Testis (tissue), 3 donors: ENCODE data around the gene NEDD1. TPM values are rescaled to one million over a fixed set of nuclear protein-coding genes. Genes with fewer than 3 reads are reported as not detected.

Source experiments
- DNase-seq: peaks from one replicate; pipeline ENCODE4 v3.0.0-alpha.2; 2019
- H3K27ac ChIP-seq, 2 donors: fragments of 200-600 bp; sonication (generic); one replicate each; pipeline ENCODE4 v1.5.1; 2019
- H3K27me3 ChIP-seq: fragments of 200-600 bp; sonication (generic); one replicate; pipeline ENCODE4 v1.5.1; 2019
- H3K36me3 ChIP-seq: fragments of 200-600 bp; sonication (generic); one replicate; pipeline ENCODE4 v1.5.1; 2017; ENCODE audit warnings: low read depth; ENCODE audit errors: missing control alignments
- H3K4me1 ChIP-seq: fragments of 200-600 bp; sonication (generic); one replicate; pipeline ENCODE4 v1.5.1; 2019
- H3K4me3 ChIP-seq, 2 donors: fragments of 200-600 bp; sonication (generic); one replicate each; pipeline ENCODE4 v1.5.1; 2017 to 2019
- H3K9me3 ChIP-seq: fragments of 200-600 bp; sonication (generic); one replicate; pipeline ENCODE4 v1.5.1; 2017
- POLR2A ChIP-seq: fragments of 450-650 bp; IDR thresholded peaks from one replicate; pipeline ENCODE4 v1.6.1; 2017; ENCODE audit warnings: antibody characterized with exemption, mild to moderate bottlenecking, moderate library complexity
- WGBS, 2 donors: methylation state at CpG; one replicate each; pipeline ENCODE4 v1.1.5; 2018; 5-methylcytosine and 5-hydroxymethylcytosine counted together
- intact Hi-C: fragments of 100-400 bp; cut with DNase I; formaldehyde crosslinking; loops from one replicate; pipeline ENCODE4 v1.15.1; 2023; ENCODE audit warnings: low total_unique reads
- polyA plus RNA-seq: library from polyadenylated mRNA; stranded (reverse); fragments of 350-450 nt; fragmentation: Illumina TruSeq; extraction: RNeasy Lipid Tissue Mini Kit (QIAGEN cat#74804); gene quantifications from one replicate; pipeline ENCODE4 v1.2.3, GENCODE V29; 2014; ENCODE audit warnings: low read depth, low replicate concordance; ENCODE audit not compliant: insufficient read depth
- total RNA-seq, 2 donors: library from RNA; depleted of rRNA; stranded (reverse); fragments of >200 nt; gene quantifications; one replicate each; pipeline ENCODE4 v1.2.3, GENCODE V29; 2016
- TF ChIP-seq, protein P1 (sequence below), 3 experiments: fragments of 450-650 bp in 2 of 3; fragments of 200-600 bp in 1 of 3; sonication (generic) in 1 of 3; IDR thresholded peaks; one replicate each; pipeline ENCODE4 v1.5.1; 2016 to 2019; ENCODE audit warnings: antibody characterized with exemption in 3 of 3, mild to moderate bottlenecking in 2 of 3, moderate library complexity in 1 of 3

The NEDD1 gene
- total and polyA plus RNA-seq, 3 donors from 2014 or later = 24.3 to 29.6 (median 29.4) TPM

DNA sequence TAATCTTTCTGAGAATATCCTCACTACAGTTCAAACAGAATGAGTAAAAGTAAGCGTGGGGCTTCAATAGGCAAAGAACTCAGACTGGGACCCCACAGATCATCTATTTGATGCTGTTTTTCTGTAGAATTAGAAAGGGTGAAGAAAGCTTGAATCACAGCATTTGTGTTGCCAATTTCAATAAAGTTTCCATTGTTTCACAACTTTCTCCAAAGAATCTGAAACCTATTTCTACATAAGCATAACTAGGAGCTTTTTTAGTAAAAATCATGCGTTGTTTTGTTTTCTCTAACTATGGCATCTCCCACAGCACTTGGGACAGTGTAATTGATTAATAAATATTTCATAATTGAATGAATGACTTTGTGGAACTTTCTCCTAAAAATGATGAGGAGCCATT is 16.7 kb upstream of the NEDD1 start:
- Histone ChIP-seq H3K36me3 (no peaks in the 10 kb centered on the region), H3K27me3 (no peaks in the 10 kb centered on the region), H3K27ac (no peak overlapping the region), H3K9me3 (no peaks in the 10 kb centered on the region), H3K4me3 (no peak overlapping the region), H3K4me1 (peaks cover 8% of the 10 kb centered on the region)
- no peak for DNase-seq
- TF ChIP-seq POLR2A = no peak
- TF ChIP-seq, protein P1, sequence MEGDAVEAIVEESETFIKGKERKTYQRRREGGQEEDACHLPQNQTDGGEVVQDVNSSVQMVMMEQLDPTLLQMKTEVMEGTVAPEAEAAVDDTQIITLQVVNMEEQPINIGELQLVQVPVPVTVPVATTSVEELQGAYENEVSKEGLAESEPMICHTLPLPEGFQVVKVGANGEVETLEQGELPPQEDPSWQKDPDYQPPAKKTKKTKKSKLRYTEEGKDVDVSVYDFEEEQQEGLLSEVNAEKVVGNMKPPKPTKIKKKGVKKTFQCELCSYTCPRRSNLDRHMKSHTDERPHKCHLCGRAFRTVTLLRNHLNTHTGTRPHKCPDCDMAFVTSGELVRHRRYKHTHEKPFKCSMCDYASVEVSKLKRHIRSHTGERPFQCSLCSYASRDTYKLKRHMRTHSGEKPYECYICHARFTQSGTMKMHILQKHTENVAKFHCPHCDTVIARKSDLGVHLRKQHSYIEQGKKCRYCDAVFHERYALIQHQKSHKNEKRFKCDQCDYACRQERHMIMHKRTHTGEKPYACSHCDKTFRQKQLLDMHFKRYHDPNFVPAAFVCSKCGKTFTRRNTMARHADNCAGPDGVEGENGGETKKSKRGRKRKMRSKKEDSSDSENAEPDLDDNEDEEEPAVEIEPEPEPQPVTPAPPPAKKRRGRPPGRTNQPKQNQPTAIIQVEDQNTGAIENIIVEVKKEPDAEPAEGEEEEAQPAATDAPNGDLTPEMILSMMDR (IDR thresholded peaks at IDR 0.05) = no peak
- intact Hi-C loops = no loop called here
- WGBS, 2 donors = 91 to 97% methylated on average over 2 of the region's 2 CpGs

DNA sequence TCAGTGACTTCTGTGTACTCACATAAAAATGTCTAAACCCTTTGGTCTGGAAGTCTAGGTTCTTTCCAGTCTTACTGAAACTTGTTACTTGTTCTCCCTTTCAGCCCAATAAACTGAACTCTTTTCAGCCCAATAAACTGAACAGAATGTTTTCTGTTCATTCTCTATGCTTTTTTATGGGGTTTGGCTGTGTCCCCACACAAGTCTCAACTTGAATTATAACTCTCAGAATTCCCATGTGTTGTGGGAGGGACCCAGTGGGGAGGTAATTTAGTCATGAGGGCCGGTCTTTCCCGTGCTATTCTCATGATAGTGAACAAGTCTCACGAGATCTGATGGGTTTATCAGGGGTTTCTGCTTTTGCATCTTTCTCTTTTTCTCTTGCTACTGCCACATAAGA is 15.0 kb upstream of the NEDD1 start:
- Histone ChIP-seq H3K4me3 (no peak overlapping the region), H3K36me3 (no peaks in the 10 kb centered on the region), H3K27me3 (no peaks in the 10 kb centered on the region), H3K9me3 (no peaks in the 10 kb centered on the region), H3K4me1 (peaks cover 3% of the 10 kb centered on the region), H3K27ac (no peak overlapping the region)
- intact Hi-C loops = no loop called here
- no peak for TF ChIP-seq POLR2A
- TF ChIP-seq, protein P1 (IDR thresholded peaks at IDR 0.05) = no peak
- DNase-seq = no peak
- 48 to 67% methylated on average over 3 of the region's 3 CpGs for WGBS, 2 donors

DNA sequence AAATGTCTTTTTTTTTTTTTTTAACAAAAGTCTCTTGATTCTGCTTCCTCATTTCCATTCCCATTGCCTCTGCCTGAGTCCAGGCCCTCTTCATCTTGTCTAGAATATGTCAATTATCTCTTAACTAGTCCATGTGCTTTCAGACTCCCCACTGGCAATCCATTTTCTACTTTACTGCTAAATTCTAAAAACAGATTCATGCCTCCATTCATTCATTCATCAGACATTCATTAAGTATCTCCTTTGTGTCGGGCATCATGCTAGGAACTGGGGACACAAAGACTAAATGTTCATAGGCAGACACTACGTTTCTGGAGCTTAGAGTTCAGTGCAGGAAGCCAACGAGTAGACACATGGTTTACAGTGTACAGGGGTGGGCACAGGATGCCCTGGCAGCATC is 9.6 kb upstream of the NEDD1 start:
- TF ChIP-seq, protein P1 (IDR thresholded peaks at IDR 0.05) = no peak
- no peak for TF ChIP-seq POLR2A
- H3K27ac ChIP-seq = no peak overlapping the region
- H3K4me1 ChIP-seq = no peaks in the 10 kb centered on the region
- no peak overlapping the region for H3K4me3 ChIP-seq
- H3K27me3 ChIP-seq = no peaks in the 10 kb centered on the region
- intact Hi-C loops = no loop called here
- 80 to 82% methylated on average over 3 of the region's 3 CpGs for WGBS, 2 donors
- no peaks in the 10 kb centered on the region for H3K9me3 ChIP-seq
- DNase-seq = no peak
- no peaks in the 10 kb centered on the region for H3K36me3 ChIP-seq

DNA sequence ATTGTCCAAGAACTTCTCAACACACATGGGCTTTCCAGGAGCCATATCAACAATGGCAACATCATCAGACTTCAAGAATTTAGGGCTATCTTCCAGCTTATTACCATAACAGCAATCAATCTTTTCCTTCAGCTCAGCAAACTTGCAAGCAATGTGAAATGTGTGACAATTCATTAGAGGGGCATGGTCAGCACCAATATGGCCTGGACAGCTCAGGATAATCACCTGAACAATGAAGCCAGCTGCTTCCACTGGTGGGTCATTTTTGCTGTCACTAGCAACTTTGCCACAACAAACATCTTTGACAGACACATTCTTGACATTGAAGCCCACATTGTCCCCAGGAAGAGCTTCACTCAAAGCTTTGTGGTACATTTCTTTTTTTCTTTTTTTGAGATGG is 5.9 kb upstream of the NEDD1 start:
- intact Hi-C loops = no loop called here
- H3K36me3 ChIP-seq = no peaks in the 10 kb centered on the region
- no peaks in the 10 kb centered on the region for H3K9me3 ChIP-seq
- DNase-seq = no peak
- no peak overlapping the region for H3K4me3 ChIP-seq
- H3K4me1 ChIP-seq = no peaks in the 10 kb centered on the region
- H3K27ac ChIP-seq = no peak overlapping the region
- no peaks in the 10 kb centered on the region for H3K27me3 ChIP-seq
- TF ChIP-seq, protein P1 (IDR thresholded peaks at IDR 0.05) = no peak
- no peak for TF ChIP-seq POLR2A

DNA sequence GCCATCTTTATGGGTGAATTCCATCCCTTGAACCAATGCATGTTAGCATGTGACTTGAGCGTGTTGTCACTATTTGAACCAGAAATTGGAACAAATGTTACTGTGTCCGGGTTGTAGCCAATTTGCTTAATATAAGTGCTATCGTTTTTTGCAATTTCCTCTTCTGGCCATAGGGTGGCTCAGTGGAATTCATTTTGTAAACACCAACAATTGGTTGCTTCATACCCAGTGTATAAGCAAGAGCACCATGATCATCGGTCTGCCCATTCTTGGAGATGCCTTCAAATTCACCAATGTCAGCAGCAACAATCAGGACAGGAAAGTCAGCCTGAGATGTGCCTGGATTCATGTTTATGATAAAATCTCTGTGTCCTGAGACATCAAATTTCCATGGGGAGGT is 5.0 kb upstream of the NEDD1 start:
- no peaks in the 10 kb centered on the region for H3K4me1 ChIP-seq
- no peak overlapping the region for H3K27ac ChIP-seq
- no peaks in the 10 kb centered on the region for H3K9me3 ChIP-seq
- intact Hi-C loops = no loop called here
- 81 to 82% methylated on average over 4 of the region's 4 CpGs for WGBS, 2 donors
- no peaks in the 10 kb centered on the region for H3K27me3 ChIP-seq
- no peaks in the 10 kb centered on the region for H3K36me3 ChIP-seq
- no peak for TF ChIP-seq POLR2A
- TF ChIP-seq, protein P1 (IDR thresholded peaks at IDR 0.05) = no peak
- no peak for DNase-seq
- H3K4me3 ChIP-seq = no peak overlapping the region
